M059J (cell line): ENCODE results near the gene S100A1. TPM values are rescaled to one million over a fixed set of nuclear protein-coding genes. Genes with fewer than 3 reads are reported as not detected.
"Not testable (repeated sequence)": the region's sequence is repeated elsewhere in the genome, so short reads cannot be mapped to it uniquely, and the experiment has no call there.

ENCODE experiments used
- DNase-seq: peaks from one replicate; pipeline ENCODE4 v3.0.0-alpha.2; 2012; ENCODE audit warnings: low read depth
- total RNA-seq: library from RNA; depleted of rRNA; stranded (reverse); fragments of >200 nt; shearing (Covaris generic); gene quantifications from 2 replicates; pipeline ENCODE4 v1.2.3, GENCODE V29; 2014; rRNA removed

S100A1 gene
- 0.42 TPM in 1 of 2 replicates, not detected in the other for total RNA-seq

DNA sequence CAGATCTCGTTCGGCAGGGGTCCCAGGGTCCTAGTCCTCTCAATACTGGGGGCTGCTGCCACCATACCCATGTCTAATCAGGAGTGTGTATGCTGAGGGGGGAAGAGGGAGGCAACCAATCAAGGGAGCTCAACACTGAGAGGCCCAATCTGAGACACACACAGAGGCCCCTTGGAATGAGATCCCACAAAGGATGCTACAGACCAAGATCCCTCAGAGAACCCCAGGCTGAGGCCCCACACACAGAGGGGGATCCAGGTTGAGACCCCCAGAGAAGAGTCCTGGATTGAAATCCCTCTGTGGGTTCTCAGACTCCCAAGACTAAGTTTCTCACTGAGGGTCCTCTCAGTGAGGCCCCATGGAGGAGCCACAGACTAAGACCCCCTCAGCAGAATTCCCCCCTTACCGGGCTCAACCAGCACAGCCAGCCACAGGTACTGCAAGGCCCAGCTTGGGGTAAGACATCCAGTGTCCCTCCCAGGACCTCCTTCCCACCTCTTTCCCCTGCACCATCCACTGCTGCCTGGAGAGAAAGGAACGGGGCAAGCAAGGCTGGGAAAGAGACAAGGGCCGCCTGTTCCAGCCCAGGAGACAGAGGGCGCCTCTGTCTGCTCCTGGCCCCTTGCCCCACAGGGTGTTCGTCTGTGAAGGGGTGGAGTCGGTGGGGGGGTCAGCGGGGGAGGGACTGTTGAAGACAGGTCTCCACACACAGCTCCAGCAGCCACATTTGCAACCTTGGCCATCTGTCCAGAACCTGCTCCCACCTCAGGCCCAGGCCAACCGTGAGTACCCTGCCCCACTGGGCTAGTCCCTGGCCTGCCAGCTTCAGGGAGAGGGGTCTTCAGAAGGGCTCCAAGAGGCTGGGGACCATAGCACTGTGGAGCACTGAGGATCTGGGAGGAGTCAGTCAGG lies at the start of gene S100A1:
S100A1 (plus strand) TSS at position 720 of the 912 bp plus-strand sequence. CDS start 2,088 bp downstream, outside the sequence.
- DNase-seq: no peak

DNA sequence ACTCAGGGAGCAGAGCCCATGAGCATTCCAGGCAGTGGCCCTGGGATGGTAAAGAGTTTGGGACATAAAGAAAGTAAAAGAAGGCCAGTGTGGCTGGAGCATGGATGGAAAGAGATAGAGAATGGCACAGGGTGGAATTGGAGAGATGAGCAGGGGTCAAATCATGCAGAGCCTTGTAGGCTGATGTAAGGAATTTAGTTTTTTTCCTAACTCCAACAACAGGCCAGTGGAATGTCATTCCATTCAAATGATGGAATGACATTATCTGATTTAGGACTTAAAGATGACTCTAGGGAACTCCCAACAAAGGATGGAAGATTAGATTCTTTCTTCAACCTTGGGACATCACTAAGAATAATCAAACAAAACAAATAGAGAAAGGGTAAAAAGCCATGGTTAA lies 49.7 kb upstream of the S100A1 start:
- DNase-seq: no peak

DNA sequence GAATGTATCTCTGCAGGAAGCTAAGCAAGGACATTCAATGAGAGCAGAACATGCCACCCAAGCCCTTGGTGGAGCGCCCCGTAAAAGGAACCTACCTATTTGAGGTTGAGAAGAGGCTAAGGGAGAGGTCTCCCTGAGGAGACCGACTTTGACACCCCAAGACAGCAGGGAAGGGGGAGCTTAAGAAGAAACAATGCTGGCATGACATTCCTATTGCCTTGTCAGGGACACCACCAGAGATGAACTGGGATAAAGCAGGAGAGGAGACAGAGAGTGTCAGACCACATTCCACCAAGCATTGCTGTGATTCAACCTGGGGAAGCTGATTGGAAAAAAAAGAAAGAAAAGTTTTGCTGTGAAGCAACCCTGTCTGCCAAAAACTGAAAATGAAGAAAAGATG lies 49.3 kb upstream of the S100A1 start:
- no peak for DNase-seq

DNA sequence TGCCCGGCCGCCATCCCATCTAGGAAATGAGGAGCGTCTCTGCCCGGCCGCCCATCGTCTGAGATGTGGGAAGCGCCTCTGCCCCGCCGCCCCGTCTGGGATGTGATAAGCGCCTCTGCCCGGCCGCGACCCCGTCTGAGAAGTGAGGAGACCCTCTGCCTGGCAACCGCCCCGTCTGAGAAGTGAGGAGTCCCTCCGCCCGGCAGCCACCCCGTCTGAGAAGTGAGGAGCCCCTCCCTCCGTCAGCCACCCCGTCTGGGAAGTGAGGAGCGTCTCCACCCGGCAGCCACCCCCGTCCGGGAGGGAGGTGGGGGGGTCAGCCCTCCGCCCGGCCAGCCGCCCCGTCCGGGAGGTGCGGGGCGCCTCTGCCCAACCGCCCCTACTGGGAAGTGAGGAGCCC lies 45.4 kb upstream of the S100A1 start:
- DNase-seq: not testable (repeated sequence)

DNA sequence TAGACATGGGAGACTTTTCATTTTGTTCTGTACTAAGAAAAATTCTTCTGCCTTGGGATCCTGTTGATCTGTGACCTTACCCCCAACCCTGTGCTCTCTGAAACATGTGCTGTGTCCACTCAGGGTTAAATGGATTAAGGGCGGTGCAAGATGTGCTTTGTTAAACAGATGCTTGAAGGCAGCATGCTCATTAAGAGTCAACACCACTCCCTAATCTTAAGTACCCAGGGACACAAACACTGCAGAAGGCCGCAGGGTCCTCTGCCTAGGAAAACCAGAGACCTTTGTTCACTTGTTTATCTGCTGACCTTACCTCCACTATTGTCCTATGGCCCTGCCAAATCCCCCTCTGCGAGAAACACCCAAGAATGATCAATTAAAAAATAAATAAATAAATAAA lies 44.7 kb upstream of the S100A1 start:
- not testable (repeated sequence) for DNase-seq

DNA sequence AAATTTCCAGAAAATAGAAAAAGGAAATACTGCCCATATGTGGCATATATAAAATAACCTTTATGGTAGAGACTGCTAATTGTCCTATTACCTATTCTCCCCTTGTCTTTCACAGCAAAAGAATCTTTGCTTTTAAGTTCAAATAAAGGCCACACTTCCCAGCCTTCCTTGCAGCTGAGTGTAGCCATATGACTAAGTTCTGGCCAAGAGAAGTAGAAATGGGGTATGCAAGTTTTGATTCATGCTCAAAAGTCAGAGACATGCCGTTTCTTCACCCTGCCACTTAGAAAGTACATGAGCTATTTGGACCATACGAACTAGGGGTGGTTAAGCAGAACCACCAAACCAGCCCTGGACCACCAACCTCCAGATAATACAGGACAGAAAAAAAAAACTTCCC lies 44.3 kb upstream of the S100A1 start:
- DNase-seq: no peak

DNA sequence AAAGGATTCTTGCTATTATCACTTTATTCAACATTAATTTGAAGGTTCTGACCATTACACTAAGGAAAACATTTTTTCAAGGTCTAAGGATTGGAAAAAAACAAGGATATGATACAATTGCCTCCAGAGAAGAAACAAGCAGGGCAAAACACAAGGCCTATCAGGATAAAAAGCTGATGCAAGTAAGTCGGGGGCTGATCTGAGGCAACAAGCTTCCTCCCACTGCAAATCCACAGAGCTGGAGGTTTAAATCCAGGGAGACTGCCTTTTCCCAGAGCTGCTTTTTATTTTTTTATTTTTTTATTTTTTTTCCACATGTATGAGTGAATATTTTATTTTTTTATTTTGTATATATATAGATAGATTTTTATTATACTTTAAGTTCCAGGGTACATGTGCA lies 43.2 kb upstream of the S100A1 start:
- no peak for DNase-seq

DNA sequence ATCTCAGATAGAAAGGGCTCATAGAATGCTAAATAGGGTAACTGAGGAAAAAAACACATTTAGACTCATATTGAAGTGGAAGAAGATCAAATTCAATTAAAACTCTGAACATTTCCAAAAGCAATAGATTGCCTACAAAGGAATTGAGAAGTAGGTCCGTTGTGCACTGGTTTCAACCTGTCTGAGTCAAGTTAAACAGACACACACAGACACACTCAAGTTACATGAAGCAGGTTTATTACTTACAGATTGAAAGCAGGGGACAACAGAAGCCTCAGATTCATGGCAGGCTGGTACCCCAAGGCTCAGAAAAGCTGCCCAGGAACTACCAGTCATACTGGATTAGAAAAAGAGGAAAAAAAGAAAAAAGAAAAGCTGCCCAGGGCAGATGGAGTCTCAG lies 41.9 kb upstream of the S100A1 start:
- no peak for DNase-seq

DNA sequence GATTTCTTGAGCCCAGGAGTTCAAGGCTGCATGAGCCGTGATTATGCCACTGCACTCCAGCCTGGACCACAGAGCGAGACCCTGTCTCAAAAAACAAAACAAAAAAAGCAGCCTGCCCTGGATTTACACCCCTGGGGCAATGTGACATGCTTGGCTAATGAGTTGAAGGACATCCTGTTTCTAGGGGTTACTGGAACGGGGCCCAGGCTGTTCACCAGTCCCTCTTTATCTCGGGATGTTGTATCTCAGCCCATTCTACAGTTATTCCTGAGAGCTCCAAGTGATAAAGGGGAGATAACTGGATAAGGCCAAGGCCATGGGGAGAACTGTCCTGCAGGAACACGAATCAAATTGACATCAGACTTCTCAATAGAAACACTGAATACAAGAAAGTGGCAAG lies 40.9 kb upstream of the S100A1 start:
- peak; percentile 84 for DNase-seq

DNA sequence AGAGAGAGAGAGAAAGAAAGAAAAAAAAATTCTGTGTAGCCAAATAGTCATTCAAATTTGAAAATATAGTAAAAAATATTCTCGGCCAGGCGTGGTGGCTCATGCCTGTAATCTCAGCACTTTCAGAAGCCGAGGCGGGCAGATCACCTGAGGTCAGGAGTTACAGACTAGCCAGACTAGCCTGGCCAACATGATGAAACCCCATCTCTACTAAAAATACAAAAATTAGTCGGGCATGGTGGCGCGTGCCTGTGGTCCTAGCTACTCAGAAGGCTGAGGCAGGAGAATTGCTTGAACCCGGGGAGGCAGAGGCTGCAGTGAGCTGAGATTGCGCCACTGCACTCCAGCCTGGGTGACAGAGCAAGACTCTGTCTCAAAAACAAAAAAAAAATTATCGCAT lies 40.2 kb upstream of the S100A1 start:
- DNase-seq: not testable (repeated sequence)

DNA sequence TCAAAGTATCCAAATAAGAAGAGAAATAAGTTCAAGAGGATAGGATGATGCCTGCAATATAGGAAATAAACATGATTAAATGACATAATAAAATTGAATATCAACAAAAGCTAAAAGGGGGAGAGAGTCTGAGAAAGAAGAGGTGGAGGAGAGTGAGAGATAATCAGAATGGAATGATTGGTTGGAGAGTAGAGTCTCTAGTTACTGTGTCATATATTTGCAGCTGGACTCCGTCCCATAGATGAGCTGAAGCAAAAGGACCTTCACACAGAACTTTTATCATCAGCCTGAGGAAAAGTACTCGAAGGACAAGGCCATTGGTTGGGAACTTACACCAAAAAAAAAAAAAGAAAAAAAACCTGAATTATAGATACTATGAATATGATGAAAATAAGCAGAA lies 39.8 kb upstream of the S100A1 start:
- DNase-seq: no peak

DNA sequence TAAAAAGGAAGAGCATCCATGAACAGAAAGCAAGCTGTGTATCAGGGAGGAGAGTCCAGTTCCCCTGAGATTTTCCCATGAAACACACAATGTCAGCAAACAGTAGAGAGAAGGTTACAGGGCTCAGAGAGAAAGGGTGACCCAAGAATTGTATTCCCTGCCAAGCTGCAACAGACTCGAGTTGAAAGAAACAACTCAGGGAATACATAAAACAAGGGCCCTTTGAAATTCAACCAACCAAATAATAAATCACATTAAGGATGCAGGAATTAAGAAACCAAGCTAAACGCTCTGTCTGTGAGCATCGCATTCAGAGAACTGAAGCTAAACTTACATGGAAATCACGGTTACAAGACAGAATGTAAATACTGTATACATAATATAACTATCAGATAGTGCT lies 35.5 kb upstream of the S100A1 start:
- no peak for DNase-seq

DNA sequence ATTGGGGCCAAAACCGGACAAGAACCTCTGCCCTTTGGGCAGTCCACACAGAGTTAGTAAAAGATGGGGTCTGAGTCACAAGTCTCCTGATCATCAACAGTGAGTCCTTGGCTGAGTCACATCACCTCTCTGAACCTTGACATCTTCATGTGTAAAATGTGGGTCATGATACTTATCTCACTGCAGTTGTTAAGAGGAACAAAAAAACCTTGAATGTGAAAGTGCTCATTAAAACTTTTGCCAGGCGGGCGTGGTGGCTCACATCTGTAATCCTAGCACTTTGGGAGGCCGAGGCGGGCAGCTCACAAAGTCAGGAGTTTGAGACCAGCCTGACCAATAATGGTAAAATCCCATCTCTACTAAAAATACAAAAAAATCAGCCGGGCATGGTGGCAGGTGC lies 31.0 kb upstream of the S100A1 start:
- peak; percentile 92 for DNase-seq

DNA sequence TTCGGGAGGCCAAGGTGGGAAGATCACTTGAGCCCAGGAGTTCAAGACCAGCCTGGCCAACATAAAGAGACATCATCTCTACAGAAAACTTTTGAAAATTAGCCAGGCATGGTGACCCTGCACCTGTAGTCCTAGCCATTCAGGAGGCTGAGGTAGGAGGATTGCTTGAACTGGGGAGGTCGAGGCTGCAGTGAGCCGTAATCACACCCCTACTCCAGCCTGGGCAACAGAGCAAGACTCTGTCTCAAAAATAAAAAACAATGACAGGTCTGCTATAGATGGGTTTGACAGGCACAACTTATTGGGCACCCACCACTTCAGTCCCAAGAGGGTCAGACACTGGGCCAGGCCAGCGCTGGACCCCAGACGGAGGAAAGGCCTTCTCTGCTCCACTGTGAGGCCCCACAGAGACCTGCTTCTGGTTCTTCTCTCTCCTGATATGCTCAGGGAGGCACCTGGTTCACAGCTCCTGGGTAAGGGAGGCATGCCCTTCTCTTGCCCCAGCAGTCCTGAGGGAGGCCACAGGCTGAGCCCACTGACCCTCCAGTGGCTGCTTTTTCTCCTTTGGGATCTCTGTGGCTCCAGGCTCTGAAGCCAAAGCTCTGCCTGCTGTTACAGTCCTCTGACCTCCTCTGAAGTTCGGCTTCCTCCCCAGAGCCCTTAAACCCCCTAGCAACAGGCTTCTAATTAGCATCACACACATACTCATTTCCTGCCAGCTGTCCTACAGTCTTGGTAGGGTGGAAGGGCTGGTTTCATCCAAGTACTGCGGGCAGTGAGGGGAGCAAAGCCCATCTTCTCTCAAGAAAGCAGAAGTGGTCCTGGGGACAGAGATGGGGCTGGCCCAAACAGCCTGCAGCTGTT lies 29.7 kb upstream of the S100A1 start:
- DNase-seq: peak; percentile 77

DNA sequence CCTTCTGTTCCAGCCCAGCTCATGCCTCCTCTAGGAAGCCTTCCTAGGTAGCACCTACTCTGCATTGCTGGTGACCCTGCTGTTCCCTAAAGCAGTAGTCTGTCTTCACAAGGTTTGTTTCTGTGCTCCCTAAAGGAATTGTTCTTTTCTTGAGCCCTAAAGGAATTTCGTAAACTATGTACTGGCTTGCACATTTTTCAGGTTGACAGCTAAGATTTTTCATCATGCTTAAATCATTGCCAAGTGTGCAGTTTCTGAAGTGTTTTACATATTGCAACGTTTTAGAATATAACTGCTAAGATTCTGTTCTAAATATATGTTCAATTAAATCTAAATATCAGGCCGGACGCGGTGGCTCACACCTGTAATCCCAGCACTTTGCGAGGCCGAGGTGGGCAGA lies 28.4 kb upstream of the S100A1 start:
- DNase-seq: no peak

DNA sequence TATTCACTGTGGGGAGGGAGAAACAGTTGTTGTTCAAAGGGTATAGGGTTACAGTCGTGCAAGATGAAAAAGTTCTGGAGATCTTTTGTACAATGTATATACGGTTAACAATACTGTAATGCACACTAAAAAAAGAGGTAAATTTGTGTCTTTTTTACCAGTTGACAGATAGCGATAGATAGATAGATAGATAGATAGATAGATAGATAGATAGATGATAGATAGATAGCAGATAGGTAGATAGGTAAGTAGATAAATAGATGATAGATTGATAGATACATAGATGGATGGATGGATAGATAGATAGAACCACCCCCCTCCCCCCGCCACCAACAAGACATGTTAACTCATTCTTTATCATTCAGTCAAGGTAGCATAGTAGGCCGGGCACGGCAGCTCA lies 25.5 kb upstream of the S100A1 start:
- DNase-seq: no peak

DNA sequence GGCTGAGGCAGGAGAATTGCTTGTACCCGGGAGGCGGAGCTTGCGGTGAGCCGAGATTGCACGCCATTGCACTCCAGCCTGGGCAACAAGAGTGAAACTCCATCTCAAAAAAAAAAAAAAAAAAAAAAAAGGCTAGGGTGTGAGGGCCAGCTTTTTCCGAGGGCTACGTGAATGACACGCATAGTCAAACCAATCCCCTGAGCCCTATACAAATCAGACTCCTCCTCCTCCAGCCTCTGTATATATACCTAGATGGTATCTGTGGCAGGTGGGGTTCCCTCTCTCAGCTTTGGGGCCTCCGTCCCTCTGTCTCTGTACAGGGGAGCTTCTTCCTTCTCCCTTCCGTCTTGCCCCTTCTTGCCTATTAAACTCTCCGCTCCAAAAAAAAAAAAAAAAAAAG lies 22.0 kb upstream of the S100A1 start:
- no peak for DNase-seq

DNA sequence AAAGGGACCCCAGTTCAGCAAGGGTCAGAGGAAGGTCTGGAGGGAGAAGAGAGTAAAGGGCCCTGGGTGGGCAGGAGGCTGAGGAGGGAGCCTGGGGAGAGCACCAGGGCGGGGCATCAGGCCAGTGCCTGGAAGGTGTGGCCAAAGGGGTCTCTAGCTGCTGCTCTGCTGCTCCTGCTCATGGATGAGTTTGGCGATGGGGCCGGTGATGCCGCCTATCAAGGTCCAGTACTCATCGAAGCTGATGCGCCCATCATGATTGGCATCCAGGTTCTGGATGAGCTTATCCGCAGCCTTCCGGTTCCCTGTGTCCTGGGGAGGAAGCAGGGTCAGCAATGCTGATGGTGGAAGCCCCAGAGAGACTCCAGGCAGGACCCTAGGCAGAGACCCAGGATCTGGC lies 20.9 kb upstream of the S100A1 start:
- no peak for DNase-seq

DNA sequence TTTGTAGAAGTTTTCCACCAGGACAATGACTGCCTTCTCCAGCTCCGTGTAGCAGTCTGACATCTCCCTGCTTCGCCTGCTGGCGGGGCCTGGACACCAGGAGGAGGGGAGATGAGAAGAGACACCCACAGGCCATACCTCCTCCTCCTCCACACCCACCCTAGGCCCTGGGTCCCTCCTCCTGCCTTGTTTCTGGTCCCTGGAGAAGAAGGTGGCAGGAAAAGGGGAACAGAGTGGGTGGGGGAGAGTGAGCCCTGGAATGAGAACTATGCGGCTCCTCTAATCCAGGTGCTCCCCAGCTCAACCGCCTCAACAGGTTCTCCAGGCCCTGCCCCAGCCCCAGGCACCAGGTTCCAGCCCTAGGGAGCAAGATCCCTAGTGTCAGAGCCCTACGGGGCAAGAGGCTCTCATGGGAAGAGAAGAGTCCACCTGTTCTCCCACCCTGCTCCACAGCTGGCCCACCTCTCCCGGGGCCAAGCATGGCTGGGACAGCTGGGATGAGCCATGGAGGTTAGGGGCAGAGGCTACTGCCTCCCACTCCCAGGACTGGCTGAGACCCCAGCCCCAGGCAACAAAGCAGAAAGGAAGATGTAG lies 20.0 kb upstream of the S100A1 start:
- DNase-seq: no peak

DNA sequence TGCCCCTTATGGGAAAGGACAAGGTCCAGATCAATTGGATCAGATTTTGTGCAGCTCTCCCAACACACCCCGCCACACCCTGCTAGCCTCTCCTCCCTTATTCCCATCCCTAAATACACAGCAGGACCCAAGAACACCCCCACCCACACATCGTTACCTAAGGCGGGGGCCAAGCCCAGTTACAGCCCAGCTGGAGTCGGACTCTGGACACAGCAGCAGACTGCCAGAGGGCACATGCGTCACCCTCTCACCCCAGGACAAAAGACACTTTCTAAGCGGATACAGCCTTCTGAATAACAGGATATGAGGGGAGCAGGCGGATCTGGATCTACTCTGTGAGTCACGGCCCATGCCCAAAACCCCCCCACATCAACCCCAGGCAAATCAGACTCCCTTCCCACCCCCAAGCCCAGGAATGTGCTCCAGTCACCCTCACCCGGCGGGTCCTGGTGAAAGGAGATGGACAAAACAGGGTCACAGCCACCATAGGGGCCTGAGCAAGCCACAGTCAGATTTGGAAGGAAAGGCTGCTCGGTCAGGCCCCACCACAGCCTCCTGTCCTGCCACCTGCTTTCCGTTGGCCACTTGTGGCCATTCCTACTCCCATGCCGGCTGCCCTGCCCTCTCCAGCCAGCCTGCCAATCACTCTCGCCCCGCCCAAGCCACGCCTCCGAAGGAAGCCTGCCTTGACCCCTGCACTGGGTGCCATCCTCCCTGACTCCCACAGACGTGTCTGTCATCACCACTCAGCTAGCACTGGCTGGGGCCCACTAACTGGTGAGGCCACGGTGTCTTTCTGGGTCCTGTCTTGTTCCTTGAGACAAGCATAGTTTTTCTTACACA lies 19.3 kb upstream of the S100A1 start:
- DNase-seq: peak; percentile 99

DNA sequence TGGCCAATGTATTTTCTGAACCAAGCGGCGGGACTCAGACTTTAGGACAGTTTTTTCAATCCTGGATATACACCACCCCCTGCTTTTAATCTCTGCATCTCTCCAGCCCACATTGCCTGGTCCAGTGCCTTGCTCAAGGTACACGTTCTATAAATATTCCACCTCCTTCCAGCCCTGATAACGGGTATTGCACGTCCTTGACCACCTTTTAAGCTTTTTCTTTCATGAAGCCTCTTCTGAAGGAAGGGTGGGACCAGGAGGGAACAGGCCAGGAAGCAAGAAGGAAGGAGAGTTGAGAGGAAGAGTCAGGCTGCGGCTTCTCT lies 18.7 kb upstream of the S100A1 start:
- no peak for DNase-seq

DNA sequence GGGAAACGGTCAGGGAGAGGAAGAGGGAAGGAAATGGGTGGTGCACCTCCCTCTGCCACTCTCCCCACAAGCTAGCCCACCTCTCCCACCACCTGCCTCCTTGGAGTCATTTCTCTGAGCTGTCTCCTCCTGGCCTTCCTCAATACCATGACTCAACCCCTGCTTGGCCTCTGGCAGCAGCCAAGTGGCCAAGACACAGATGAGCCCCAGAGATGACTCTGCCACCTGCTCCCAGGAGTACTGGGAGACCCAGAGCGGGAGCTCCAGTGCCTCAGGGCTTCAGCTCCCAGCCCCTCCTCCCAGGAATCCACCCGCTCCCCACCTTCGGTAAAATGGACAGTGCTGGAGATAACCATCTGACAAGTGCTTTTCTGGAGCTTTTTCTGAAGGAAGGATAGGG lies 17.9 kb upstream of the S100A1 start:
- DNase-seq: peak; percentile 90
